ENCODE measurements around the gene BBS2.

The BBS2 gene

DNA sequence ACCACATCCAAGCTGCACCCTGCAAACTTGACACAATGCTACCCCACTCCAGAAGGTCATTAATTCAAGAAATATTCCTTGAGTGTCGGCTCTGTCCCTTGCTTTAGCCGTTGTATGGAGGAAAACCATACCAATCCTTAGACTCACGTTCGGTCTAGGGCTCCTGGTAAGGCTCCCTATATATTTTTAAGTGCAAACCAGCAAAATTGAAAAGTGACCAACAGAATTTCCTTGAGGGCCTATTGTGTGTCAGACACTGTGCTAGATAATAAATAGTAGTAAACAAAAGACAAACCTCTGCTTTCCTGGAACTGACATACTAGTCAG is 390 bp upstream of the BBS2 start:
- no peak for TF ChIP-seq CTCF (IDR thresholded peaks at IDR 0.05)
- peak overlapping the region; percentile 80 for H3K27ac ChIP-seq

DNA sequence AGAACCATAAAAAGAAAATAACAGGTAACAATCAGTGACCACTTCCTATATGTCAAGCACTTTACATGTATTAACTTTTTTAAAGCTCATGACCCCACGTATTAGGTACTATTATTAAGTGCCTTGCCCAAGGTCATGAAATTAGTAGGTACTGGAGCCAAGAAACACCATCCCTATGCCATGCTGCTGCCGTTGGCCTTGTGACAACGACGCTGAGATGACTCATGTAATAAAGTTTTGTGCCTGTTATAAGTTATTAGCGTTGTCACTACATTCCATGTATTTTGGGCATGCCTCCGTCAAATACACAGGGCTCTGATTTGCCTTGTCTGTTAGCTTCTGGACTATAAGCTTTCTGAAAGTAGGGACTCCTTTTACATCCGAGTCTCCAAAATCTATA is 1.4 kb downstream of the BBS2 start:
- H3K27ac ChIP-seq, result no peak overlapping the region
- no peak for TF ChIP-seq ZFX (IDR thresholded peaks at IDR 0.05; ENCODE audit: borderline replicate concordance)

- no peak overlapping the region for H3K27ac ChIP-seq
- TF ChIP-seq CTCF (IDR thresholded peaks at IDR 0.05) (no peak), ZFX (IDR thresholded peaks at IDR 0.05; ENCODE audit: borderline replicate concordance) (no peak)
Measured at GRCh38 chr16:56517206-56517605, 2.6 kb downstream of the BBS2 start.

GRCh38 chr16:56515665-56516064 is 4.2 kb downstream of the BBS2 start:
- no peak overlapping the region for H3K27ac ChIP-seq
- no peak for TF ChIP-seq CTCF (IDR thresholded peaks at IDR 0.05)
- TF ChIP-seq ZFX (IDR thresholded peaks at IDR 0.05; ENCODE audit: borderline replicate concordance), result no peak

DNA sequence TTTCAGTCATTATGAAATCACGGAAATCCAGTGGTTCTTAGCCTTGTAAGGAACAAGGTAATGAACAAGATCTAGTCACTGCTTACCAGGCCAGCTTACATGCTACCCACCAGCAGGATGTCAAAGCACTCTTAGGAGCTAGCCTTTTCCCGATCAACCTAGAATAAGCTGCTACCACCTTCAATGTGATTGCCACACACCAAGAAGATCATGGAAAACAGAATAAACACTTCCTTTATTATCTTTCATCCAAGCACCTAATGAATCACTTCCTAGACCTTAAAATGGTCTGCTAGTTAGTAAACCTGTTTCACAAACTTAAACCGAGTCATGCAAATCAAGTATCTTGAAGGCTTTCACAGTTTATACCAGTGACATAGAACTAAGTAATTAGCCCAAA is 5.0 kb downstream of the BBS2 start:
- TF ChIP-seq CTCF (IDR thresholded peaks at IDR 0.05) (no peak), ZFX (IDR thresholded peaks at IDR 0.05; ENCODE audit: borderline replicate concordance) (no peak)
- no peak overlapping the region for H3K27ac ChIP-seq

GRCh38 chr16:56513972-56514371 is 5.9 kb downstream of the BBS2 start:
- no peak overlapping the region for H3K27ac ChIP-seq
- TF ChIP-seq CTCF (IDR thresholded peaks at IDR 0.05) (peak; percentile 88), ZFX (IDR thresholded peaks at IDR 0.05; ENCODE audit: borderline replicate concordance) (no peak)

- H3K27ac ChIP-seq, result no peak overlapping the region
- TF ChIP-seq CTCF (IDR thresholded peaks at IDR 0.05) (no peak), ZFX (IDR thresholded peaks at IDR 0.05; ENCODE audit: borderline replicate concordance) (no peak)
Measured at GRCh38 chr16:56513091-56513490, 6.7 kb downstream of the BBS2 start.

GRCh38 chr16:56512025-56512424 is 7.8 kb downstream of the BBS2 start:
- no peak for TF ChIP-seq ZFX (IDR thresholded peaks at IDR 0.05; ENCODE audit: borderline replicate concordance)
- TF ChIP-seq CTCF (IDR thresholded peaks at IDR 0.05), result no peak
- H3K27ac ChIP-seq, result no peak overlapping the region
